ENCODE data around the gene ARFGEF3.
A peak's percentile ranks its signal among the peaks of the same experiment; 100 is the strongest.

The ARFGEF3 gene

GRCh38 chr6:138241381-138241780 lies 79.6 kb downstream of the ARFGEF3 start:
- H3K4me2 ChIP-seq: no peak overlapping the region
- H3K27ac ChIP-seq: no peak overlapping the region
- H3K4me1 ChIP-seq: no peaks in the 10 kb centered on the region; a peak in 1 of 20 replicates
- no peaks in the 10 kb centered on the region for H4K20me1 ChIP-seq
- no peak for TF ChIP-seq Cebpa-rat (IDR thresholded peaks at IDR 0.05)
- H3K27me3 ChIP-seq: no peaks in the 10 kb centered on the region
- H3K36me3 ChIP-seq: no peaks in the 10 kb centered on the region
- H3K9ac ChIP-seq: no peak overlapping the region
- no peak overlapping the region for H3K4me3 ChIP-seq
- H3K9me3 ChIP-seq (replicated peaks in 1 of 11): no peaks in the 10 kb centered on the region

- no peak overlapping the region for H3K27ac ChIP-seq
- H3K36me3 ChIP-seq: no peaks in the 10 kb centered on the region
- TF ChIP-seq Cebpa-rat (IDR thresholded peaks at IDR 0.05): no peak
- no peaks in the 10 kb centered on the region for H3K9me3 ChIP-seq (replicated peaks in 1 of 11)
- H3K9ac ChIP-seq: no peak overlapping the region
- H3K27me3 ChIP-seq: no peaks in the 10 kb centered on the region
- H3K4me2 ChIP-seq: no peak overlapping the region
- no peaks in the 10 kb centered on the region; a peak in 1 of 20 replicates for H3K4me1 ChIP-seq
- H3K4me3 ChIP-seq: no peak overlapping the region
- no peaks in the 10 kb centered on the region for H4K20me1 ChIP-seq
Measured at GRCh38 chr6:138241934-138242333, 80.2 kb downstream of the ARFGEF3 start.

DNA sequence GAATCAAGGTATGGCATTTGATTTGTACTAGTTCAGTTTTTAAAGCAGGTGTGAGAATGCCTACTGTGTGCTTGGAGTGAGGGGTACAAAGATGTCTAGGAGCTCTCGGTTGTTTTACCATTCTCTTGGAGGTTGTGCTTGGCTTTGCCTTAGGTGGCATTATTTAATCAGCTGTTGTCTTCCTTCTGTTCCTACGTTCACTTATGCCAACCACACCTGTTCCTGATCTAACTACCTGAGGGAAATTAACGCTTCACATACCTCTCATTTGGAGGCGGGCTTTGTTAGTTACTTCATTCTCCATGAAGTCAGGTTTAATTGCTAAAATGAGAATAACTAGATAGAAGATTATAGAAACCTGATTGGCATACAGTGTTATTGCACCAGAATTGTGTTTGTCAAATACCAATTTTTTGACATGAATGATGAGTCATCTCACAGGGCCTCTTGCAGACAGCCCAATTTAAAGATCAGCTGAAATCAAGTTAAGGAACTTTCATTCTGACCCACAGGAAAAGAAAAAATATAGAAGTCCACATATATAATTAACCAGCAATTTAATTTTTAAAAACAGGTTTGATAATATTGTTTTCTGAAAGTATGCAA lies 81.4 kb downstream of the ARFGEF3 start:
- Histone ChIP-seq H3K4me1 (no peaks in the 10 kb centered on the region; a peak in 1 of 20 replicates), H3K9ac (no peak overlapping the region), H3K4me3 (no peak overlapping the region), H3K27ac (no peak overlapping the region), H4K20me1 (no peaks in the 10 kb centered on the region), H3K36me3 (no peaks in the 10 kb centered on the region), H3K9me3 (replicated peaks in 1 of 11) (no peaks in the 10 kb centered on the region), H3K27me3 (no peaks in the 10 kb centered on the region), H3K4me2 (no peak overlapping the region)
- no peak for TF ChIP-seq Cebpa-rat (IDR thresholded peaks at IDR 0.05)

DNA sequence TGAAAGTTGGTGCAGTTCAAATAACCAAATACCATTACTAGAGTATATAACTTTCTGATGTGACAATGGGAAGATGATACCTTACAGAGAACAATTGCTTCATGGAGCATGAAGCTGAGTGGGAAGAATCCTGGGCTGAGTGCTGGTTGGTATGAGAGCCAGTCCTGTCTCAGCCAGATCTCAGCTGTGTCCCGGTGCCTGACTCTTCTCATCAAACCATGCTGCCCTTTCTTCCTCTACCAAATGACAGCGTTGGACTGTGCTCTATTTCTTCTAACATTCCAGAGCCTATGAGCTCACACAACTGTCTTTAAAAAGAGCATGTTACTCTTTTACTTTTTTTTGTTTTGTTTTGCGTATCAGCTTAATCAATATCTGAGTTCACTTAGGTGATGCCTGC lies 84.0 kb downstream of the ARFGEF3 start:
- no peaks in the 10 kb centered on the region for H3K27me3 ChIP-seq
- no peak overlapping the region for H3K27ac ChIP-seq
- TF ChIP-seq Cebpa-rat (IDR thresholded peaks at IDR 0.05): no peak
- H3K4me1 ChIP-seq: no peaks in the 10 kb centered on the region; a peak in 1 of 20 replicates
- H3K36me3 ChIP-seq: no peaks in the 10 kb centered on the region
- no peaks in the 10 kb centered on the region for H3K9me3 ChIP-seq (replicated peaks in 1 of 11)
- H4K20me1 ChIP-seq: no peaks in the 10 kb centered on the region
- no peak overlapping the region for H3K9ac ChIP-seq
- no peak overlapping the region for H3K4me3 ChIP-seq
- H3K4me2 ChIP-seq: no peak overlapping the region

DNA sequence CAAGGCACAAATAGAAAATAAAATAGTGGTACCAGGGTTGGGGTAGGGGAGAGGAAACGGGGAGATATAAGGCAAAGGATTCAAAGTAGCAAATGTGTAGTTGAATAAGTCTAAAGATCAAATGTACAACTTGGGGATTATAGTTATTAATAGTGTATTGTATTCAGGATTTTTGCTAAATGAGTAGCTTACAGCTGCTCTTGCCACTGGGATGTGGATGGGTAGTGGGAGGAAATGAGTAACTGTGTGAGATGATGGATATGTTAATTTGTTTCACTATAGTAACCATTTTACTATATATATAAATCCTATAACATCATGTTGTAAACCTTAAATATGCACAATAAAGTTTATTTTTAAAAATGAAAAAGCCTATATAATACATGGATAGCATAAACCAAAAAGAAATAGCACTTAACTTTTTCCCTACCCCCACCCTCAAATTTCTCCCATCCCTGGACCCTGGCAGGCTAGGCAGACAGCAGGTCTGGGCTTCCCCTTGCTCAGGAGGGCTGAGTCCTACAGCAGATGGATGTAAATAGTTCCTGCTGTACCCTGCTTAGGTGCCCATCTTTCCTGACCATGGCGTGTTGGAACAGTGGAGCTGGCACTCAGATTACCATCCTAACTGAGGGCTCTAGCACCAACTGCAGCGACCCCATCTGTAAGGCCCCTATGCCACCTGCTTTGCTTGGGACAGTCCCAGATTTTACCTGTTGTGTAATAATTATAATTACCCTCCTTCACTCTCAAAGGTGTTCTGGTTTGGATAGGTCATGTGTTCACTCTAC lies 85.1 kb downstream of the ARFGEF3 start:
- no peaks in the 10 kb centered on the region for H3K9me3 ChIP-seq (replicated peaks in 1 of 11)
- no peak overlapping the region for H3K27ac ChIP-seq
- H4K20me1 ChIP-seq: no peaks in the 10 kb centered on the region
- no peak overlapping the region for H3K4me2 ChIP-seq
- H3K4me1 ChIP-seq: no peaks in the 10 kb centered on the region; a peak in 1 of 20 replicates
- H3K36me3 ChIP-seq: no peaks in the 10 kb centered on the region
- H3K4me3 ChIP-seq: no peak overlapping the region
- 0 out of 22 replicates have a peak, but pooled peaks of 1 of the 11 experiments have one; percentile 12 for TF ChIP-seq Cebpa-rat (IDR thresholded peaks at IDR 0.05)
- H3K27me3 ChIP-seq: no peaks in the 10 kb centered on the region
- no peak overlapping the region for H3K9ac ChIP-seq

DNA sequence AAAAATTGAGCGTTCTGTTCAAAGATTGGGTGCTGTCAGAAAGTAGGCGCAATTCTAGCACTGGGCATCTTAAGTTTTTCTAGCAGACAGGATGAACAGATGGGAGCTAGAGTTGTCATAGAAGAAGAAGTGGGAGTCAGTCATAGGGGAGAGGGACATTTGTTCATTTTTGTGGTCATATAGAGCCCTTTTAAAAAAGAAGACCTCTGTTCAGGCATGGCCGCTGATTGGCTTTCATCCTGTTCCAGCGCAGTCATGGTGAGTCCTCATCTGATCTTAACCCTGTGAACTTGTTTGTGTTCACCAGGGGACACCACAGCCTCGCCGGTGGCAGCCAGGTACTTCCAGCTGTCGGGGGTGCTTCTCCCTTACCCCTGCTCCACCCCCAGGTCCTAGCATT lies 86.3 kb downstream of the ARFGEF3 start:
- H3K27ac ChIP-seq: no peak overlapping the region
- H3K4me3 ChIP-seq: no peak overlapping the region
- no peaks in the 10 kb centered on the region for H3K9me3 ChIP-seq (replicated peaks in 1 of 11)
- H3K4me1 ChIP-seq: no peaks in the 10 kb centered on the region; a peak in 1 of 20 replicates
- H3K27me3 ChIP-seq: no peaks in the 10 kb centered on the region
- TF ChIP-seq Cebpa-rat (IDR thresholded peaks at IDR 0.05): no peak
- no peaks in the 10 kb centered on the region for H4K20me1 ChIP-seq
- H3K9ac ChIP-seq: no peak overlapping the region
- no peaks in the 10 kb centered on the region for H3K36me3 ChIP-seq
- H3K4me2 ChIP-seq: no peak overlapping the region

DNA sequence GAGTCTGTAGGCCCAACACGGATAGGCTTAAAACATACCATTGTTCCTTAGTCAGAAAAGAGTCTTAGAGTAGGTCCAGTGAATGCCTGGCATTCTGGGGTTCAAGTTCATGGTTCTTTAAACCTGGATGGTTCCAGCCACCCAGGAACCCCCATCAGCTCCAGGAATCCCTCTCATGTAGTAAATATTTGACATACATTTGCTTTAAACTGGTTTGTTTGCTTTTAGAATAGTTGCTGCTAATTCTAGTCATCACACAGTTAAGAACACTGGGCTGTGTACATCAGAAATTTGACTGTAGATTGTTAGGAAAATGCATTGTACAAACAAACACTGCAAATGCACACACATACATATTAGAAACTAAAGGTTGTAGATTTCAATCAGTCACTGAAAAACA lies 87.1 kb downstream of the ARFGEF3 start:
- Histone ChIP-seq H3K36me3 (no peaks in the 10 kb centered on the region), H3K27me3 (no peaks in the 10 kb centered on the region), H3K9me3 (replicated peaks in 1 of 11) (no peaks in the 10 kb centered on the region), H3K9ac (no peak overlapping the region), H4K20me1 (no peaks in the 10 kb centered on the region), H3K4me3 (no peak overlapping the region), H3K4me1 (no peaks in the 10 kb centered on the region), H3K27ac (no peak overlapping the region), H3K4me2 (no peak overlapping the region)
- TF ChIP-seq Cebpa-rat (IDR thresholded peaks at IDR 0.05): no peak

GRCh38 chr6:138250053-138250452 lies 88.3 kb downstream of the ARFGEF3 start:
- H3K27ac ChIP-seq: no peak overlapping the region
- no peak for TF ChIP-seq Cebpa-rat (IDR thresholded peaks at IDR 0.05)
- H3K9ac ChIP-seq: no peak overlapping the region
- no peak overlapping the region for H3K4me3 ChIP-seq
- no peak overlapping the region for H3K4me2 ChIP-seq
- H3K9me3 ChIP-seq (replicated peaks in 1 of 11): no peaks in the 10 kb centered on the region
- H3K27me3 ChIP-seq: no peaks in the 10 kb centered on the region
- H3K4me1 ChIP-seq: no peaks in the 10 kb centered on the region
- no peaks in the 10 kb centered on the region for H3K36me3 ChIP-seq
- no peaks in the 10 kb centered on the region for H4K20me1 ChIP-seq

GRCh38 chr6:138250513-138251247 lies 88.9 kb downstream of the ARFGEF3 start:
- no peaks in the 10 kb centered on the region for H3K27me3 ChIP-seq
- H3K27ac ChIP-seq: no peak overlapping the region
- H3K4me3 ChIP-seq: no peak overlapping the region
- no peak overlapping the region for H3K4me2 ChIP-seq
- TF ChIP-seq Cebpa-rat (IDR thresholded peaks at IDR 0.05): no peak
- no peaks in the 10 kb centered on the region for H3K4me1 ChIP-seq
- no peak overlapping the region for H3K9ac ChIP-seq
- H3K9me3 ChIP-seq (replicated peaks in 1 of 11): no peaks in the 10 kb centered on the region
- H3K36me3 ChIP-seq: no peaks in the 10 kb centered on the region
- no peaks in the 10 kb centered on the region for H4K20me1 ChIP-seq

All from BLaER1 treated with 17β-estradiol and CSF1 and Interleukin-3, amounts not matched to agents 10 nM and 100 nM (cell line).